Mucosa of rectum (tissue), 2 donors: ENCODE measurements around the gene BCAR3.

ENCODE experiments used
- H3K27ac ChIP-seq, 2 donors: one replicate each; pipeline ENCODE4 v1.7.0; 2013; ENCODE audit warnings: inconsistent platforms in 2 of 2, low read depth in 2 of 2, low read length in 2 of 2
- H3K27me3 ChIP-seq, 2 donors: one replicate each; pipeline ENCODE4 v1.7.0; 2013; ENCODE audit warnings: low read length in 2 of 2; ENCODE audit not compliant: control insufficient read depth in 2 of 2, insufficient read depth in 2 of 2
- H3K36me3 ChIP-seq, 2 donors: one replicate each; pipeline ENCODE4 v1.7.0; 2013; ENCODE audit warnings: low read length in 2 of 2; ENCODE audit not compliant: control insufficient read depth in 2 of 2, insufficient read depth in 2 of 2
- H3K4me1 ChIP-seq, 2 donors: one replicate each; pipeline ENCODE4 v1.7.0; 2013; ENCODE audit warnings: low read length in 2 of 2, mild to moderate bottlenecking in 1 of 2; ENCODE audit not compliant: control insufficient read depth in 2 of 2, insufficient read depth in 2 of 2
- H3K4me3 ChIP-seq, 2 donors: one replicate each; pipeline ENCODE4 v1.7.0; 2013; ENCODE audit warnings: low read length in 2 of 2
- H3K9ac ChIP-seq, 2 donors: one replicate each; pipeline ENCODE4 v1.7.0; 2013; ENCODE audit warnings: low read length in 2 of 2, low read depth in 1 of 2, mild to moderate bottlenecking in 1 of 2
- H3K9me3 ChIP-seq, 2 donors: one replicate each; pipeline ENCODE4 v1.7.0; 2013; ENCODE audit warnings: low read length in 2 of 2; ENCODE audit not compliant: control insufficient read depth in 2 of 2
- donor health status: healthy.
- donor health status: Normal muscosa, but diverticular disease.

Gene BCAR3

DNA sequence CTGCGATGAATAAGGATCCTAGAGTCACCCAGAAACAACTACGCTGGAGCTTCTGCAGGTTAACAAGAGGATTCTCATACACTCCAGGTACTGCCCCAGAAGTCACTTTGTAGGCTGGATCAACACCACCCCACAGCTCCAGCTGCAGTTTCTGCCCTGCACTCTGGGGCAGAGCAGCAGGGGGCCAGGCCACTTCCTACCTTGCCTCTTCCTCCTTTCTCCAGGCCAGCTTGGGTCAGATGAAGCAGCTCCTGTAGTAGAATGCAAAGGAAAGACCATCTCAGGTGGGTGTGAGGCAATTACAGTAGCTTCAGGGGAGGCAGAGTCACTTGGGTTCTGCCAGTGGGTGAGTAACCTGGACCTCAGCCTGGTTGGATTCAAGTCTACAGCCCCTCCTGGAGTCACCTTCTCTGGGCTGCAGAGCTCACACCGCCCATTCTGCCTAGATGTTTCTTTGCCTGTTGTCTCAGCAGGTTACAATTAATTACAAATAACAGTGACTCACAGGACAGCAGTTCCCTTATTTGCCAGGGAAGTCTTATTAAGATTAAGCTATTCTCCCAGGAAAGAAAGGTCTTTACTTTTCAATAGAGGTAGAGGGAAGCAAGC, 24.4 kb upstream of the BCAR3 start:
- H3K27me3 ChIP-seq = no peaks in the 10 kb centered on the region
- no peaks in the 10 kb centered on the region for H3K9me3 ChIP-seq
- no peak overlapping the region for H3K9ac ChIP-seq
- H3K4me1 ChIP-seq = peaks cover 0 to 4% of the 10 kb centered on the region in 2 donors
- no peak overlapping the region for H3K27ac ChIP-seq
- no peaks in the 10 kb centered on the region for H3K36me3 ChIP-seq
- H3K4me3 ChIP-seq = no peak overlapping the region

- Histone ChIP-seq H3K36me3 (no peaks in the 10 kb centered on the region), H3K27ac (no peak overlapping the region), H3K9me3 (no peaks in the 10 kb centered on the region), H3K9ac (no peak overlapping the region), H3K27me3 (no peaks in the 10 kb centered on the region), H3K4me3 (peak overlapping the region in 1 of 2 donors; percentile 7), H3K4me1 (peaks cover 0 to 1% of the 10 kb centered on the region in 2 donors)
Observed at GRCh38 chr1:93704052-93704451, 22.4 kb upstream of the BCAR3 start.

GRCh38 chr1:93703643-93704042, 22.0 kb upstream of the BCAR3 start:
- Histone ChIP-seq H3K9ac (no peak overlapping the region), H3K36me3 (no peaks in the 10 kb centered on the region), H3K27me3 (no peaks in the 10 kb centered on the region), H3K27ac (no peak overlapping the region), H3K4me3 (peak overlapping the region in 1 of 2 donors; percentile 7), H3K4me1 (no peaks in the 10 kb centered on the region), H3K9me3 (no peaks in the 10 kb centered on the region)

- no peak overlapping the region for H3K27ac ChIP-seq
Observed at GRCh38 chr1:93702828-93703183, 21.2 kb upstream of the BCAR3 start.

DNA sequence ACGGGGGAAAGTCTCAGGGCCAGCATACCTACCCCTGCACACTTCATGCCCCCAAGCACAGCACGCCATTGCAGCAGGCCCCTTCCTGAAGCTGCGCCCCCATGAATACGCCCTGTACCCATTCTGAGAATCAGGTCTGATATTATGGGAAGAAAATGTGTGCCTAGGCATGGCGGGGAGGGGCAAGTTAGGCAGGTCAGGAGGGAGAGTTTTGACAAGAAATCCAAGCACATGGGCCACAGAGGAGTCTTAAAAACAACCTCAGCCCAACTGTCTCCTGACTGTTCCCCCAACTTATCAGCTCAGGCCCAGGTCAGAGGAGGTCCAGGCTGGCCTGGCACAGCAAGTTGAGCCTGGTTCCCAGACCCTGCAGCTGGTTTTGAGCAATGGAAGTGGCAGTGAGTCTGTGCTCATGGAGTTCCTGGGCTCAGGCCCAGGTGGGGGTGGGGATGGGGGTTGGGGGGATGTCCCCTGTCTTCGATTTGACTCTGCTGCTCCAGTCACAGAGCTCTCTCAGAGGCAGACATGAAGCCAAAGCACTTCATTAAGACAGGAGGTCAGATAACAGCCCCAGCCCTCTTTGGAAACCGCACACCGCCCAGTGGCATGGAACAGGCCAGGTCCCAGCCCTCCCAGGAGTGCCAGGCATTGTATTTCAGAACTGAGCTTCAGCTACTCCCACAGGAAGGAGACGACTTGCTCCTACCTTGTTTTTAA, 20.6 kb upstream of the BCAR3 start:
- no peaks in the 10 kb centered on the region for H3K9me3 ChIP-seq
- no peaks in the 10 kb centered on the region for H3K4me1 ChIP-seq
- no peak overlapping the region for H3K27ac ChIP-seq
- no peak overlapping the region for H3K4me3 ChIP-seq
- no peaks in the 10 kb centered on the region for H3K36me3 ChIP-seq
- no peak overlapping the region for H3K9ac ChIP-seq
- H3K27me3 ChIP-seq = no peaks in the 10 kb centered on the region

More at GRCh38 chr1:93702828-93703183, 21.2 kb upstream of the BCAR3 start:
- Histone ChIP-seq H3K9me3 (no peaks in the 10 kb centered on the region), H3K27me3 (no peaks in the 10 kb centered on the region), H3K4me3 (no peak overlapping the region), H3K4me1 (no peaks in the 10 kb centered on the region), H3K36me3 (no peaks in the 10 kb centered on the region), H3K9ac (no peak overlapping the region)

DNA sequence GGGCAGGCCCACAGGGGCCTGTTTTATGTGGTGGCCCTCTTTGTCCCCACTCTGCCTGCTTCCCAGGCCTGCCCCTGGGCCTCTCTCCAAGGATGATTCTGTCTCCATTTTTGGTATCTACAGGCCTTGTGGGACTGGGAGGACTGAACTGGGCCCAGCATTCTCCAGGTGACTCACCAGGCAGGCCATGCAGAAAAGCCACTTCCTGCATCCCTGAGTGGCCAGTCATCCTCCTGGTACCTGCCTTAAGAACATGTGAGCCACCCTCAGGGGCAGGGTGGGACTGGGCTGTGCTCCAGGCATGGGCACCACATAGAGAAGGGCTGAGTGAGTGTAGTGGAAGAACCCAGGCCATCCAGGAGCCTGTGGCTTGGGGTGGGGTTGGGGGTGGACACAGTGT, 20.0 kb upstream of the BCAR3 start:
- H3K36me3 ChIP-seq = no peaks in the 10 kb centered on the region
- no peaks in the 10 kb centered on the region for H3K9me3 ChIP-seq
- no peak overlapping the region for H3K9ac ChIP-seq
- H3K27me3 ChIP-seq = no peaks in the 10 kb centered on the region
- no peaks in the 10 kb centered on the region for H3K4me1 ChIP-seq
- no peak overlapping the region for H3K4me3 ChIP-seq
- no peak overlapping the region for H3K27ac ChIP-seq

GRCh38 chr1:93700532-93701469, 19.2 kb upstream of the BCAR3 start:
- H3K27me3 ChIP-seq = no peaks in the 10 kb centered on the region
- no peaks in the 10 kb centered on the region for H3K36me3 ChIP-seq
- no peak overlapping the region for H3K9ac ChIP-seq
- no peaks in the 10 kb centered on the region for H3K9me3 ChIP-seq
- H3K27ac ChIP-seq = no peak overlapping the region
- H3K4me3 ChIP-seq = no peak overlapping the region
- no peaks in the 10 kb centered on the region for H3K4me1 ChIP-seq

GRCh38 chr1:93699503-93700168, 18.0 kb upstream of the BCAR3 start:
- no peaks in the 10 kb centered on the region for H3K9me3 ChIP-seq
- H3K27ac ChIP-seq = no peak overlapping the region
- no peak overlapping the region for H3K9ac ChIP-seq
- H3K4me3 ChIP-seq = no peak overlapping the region
- no peaks in the 10 kb centered on the region for H3K36me3 ChIP-seq
- H3K4me1 ChIP-seq = no peaks in the 10 kb centered on the region
- H3K27me3 ChIP-seq = no peaks in the 10 kb centered on the region

DNA sequence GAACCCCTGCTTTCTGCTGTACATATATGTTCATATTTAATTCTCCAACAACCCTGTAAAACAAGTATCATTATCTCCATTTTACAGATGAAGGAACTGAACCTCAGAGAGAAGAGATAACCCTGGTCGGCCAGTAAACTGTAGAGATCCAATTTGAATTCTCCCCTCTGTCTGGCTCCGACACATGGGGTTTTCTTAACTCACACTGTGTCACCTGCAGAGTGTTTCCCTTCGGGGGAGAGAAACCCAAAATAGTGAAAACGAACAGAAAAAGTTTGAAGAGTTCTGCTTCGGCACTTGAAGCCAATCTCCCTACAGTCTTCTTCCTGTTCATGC, 17.4 kb upstream of the BCAR3 start:
- H3K4me1 ChIP-seq = no peaks in the 10 kb centered on the region

More for the DNA sequence above, 17.4 kb upstream of the BCAR3 start:
- H3K4me3 ChIP-seq = no peak overlapping the region
- H3K9me3 ChIP-seq = no peaks in the 10 kb centered on the region
- H3K27me3 ChIP-seq = no peaks in the 10 kb centered on the region
- no peak overlapping the region for H3K27ac ChIP-seq
- no peak overlapping the region for H3K9ac ChIP-seq
- H3K36me3 ChIP-seq = no peaks in the 10 kb centered on the region
